ENCODE data around the gene ERMN. TPM values are rescaled to one million over a fixed set of nuclear protein-coding genes. Genes with fewer than 3 reads are reported as not detected.

The ERMN gene
- total RNA-seq, 6 experiments from 2014 or later, result 1.3 TPM; not detected in 5

- H3K4me3 ChIP-seq, result no peak overlapping the region
- intact Hi-C loops (cut with DNase I), result no loop called here
- H3K27me3 ChIP-seq, result no peaks in the 10 kb centered on the region
- H3K4me1 ChIP-seq, result no peaks in the 10 kb centered on the region
- H3K27ac ChIP-seq, result no peak overlapping the region
- H3K9me3 ChIP-seq, result no peaks in the 10 kb centered on the region
- DNase-seq (no peak), ATAC-seq (no peak)
- WGBS (ENCODE audit: insufficient coverage, low coverage, low lambda C conversion rate, missing lambda C conversion rate), result 85% methylated on average over 4 of the region's 4 CpGs
- TF ChIP-seq POLR2A (IDR thresholded peaks at IDR 0.05), result no peak
- TF ChIP-seq CTCF (IDR thresholded peaks at IDR 0.05), result no peak
- H3K36me3 ChIP-seq, result no peaks in the 10 kb centered on the region
Measured at GRCh38 chr2:157339965-157340655, 14.5 kb upstream of the ERMN start.

- 58% methylated on average over 2 of the region's 3 CpGs for WGBS (ENCODE audit: insufficient coverage, low coverage, low lambda C conversion rate, missing lambda C conversion rate)
- Histone ChIP-seq H3K4me1 (no peaks in the 10 kb centered on the region), H3K4me3 (no peak overlapping the region), H3K9me3 (no peaks in the 10 kb centered on the region), H3K36me3 (no peaks in the 10 kb centered on the region), H3K27ac (no peak overlapping the region), H3K27me3 (no peaks in the 10 kb centered on the region)
- TF ChIP-seq CTCF (IDR thresholded peaks at IDR 0.05) (no peak), POLR2A (IDR thresholded peaks at IDR 0.05) (no peak)
- intact Hi-C loops (cut with DNase I), result no loop called here
- ATAC-seq (no peak), DNase-seq (no peak)
Measured at GRCh38 chr2:157337978-157338377, 12.4 kb upstream of the ERMN start.

GRCh38 chr2:157336137-157337010 lies 10.8 kb upstream of the ERMN start:
- ATAC-seq, result peak; percentile 67 to 82 (median 78)
- 24% methylated on average over 8 of the region's 8 CpGs for WGBS (ENCODE audit: insufficient coverage, low coverage, low lambda C conversion rate, missing lambda C conversion rate)
- intact Hi-C loops (cut with DNase I), result no loop called here

GRCh38 chr2:157334797-157335196 lies 9.2 kb upstream of the ERMN start:
- no peaks in the 10 kb centered on the region for H3K36me3 ChIP-seq
- WGBS (ENCODE audit: insufficient coverage, low coverage, low lambda C conversion rate, missing lambda C conversion rate), result 79% methylated on average over 3 of the region's 3 CpGs
- DNase-seq (no peak), ATAC-seq (no peak)
- no peak overlapping the region for H3K4me3 ChIP-seq
- peaks cover 0 to 3% (median 0%) of the 10 kb centered on the region in 4 donors for H3K4me1 ChIP-seq
- TF ChIP-seq POLR2A (IDR thresholded peaks at IDR 0.05) (no peak), CTCF (IDR thresholded peaks at IDR 0.05) (no peak)
- intact Hi-C loops (cut with DNase I), result no loop called here
- H3K27me3 ChIP-seq, result no peaks in the 10 kb centered on the region
- H3K9me3 ChIP-seq, result no peaks in the 10 kb centered on the region
- H3K27ac ChIP-seq, result no peak overlapping the region

More at GRCh38 chr2:157336137-157337010, 10.8 kb upstream of the ERMN start:
- H3K27ac ChIP-seq, result no peak overlapping the region
- DNase-seq, result peak in 1 of 3 donors; percentile 50
- no peaks in the 10 kb centered on the region for H3K4me1 ChIP-seq
- TF ChIP-seq POLR2A (IDR thresholded peaks at IDR 0.05), result no peak
- TF ChIP-seq CTCF (IDR thresholded peaks at IDR 0.05), result peak; percentile 49 to 76 (median 70)
- no peaks in the 10 kb centered on the region for H3K27me3 ChIP-seq
- H3K4me3 ChIP-seq, result no peak overlapping the region
- H3K36me3 ChIP-seq, result no peaks in the 10 kb centered on the region
- H3K9me3 ChIP-seq, result no peaks in the 10 kb centered on the region
